ENCODE measurements around the gene HOXB8.

HOXB8 gene

GRCh38 chr17:48597778-48598631 lies 17.1 kb downstream of the HOXB8 start:
- TF ChIP-seq CTCF (IDR thresholded peaks at IDR 0.05; ENCODE audit: borderline replicate concordance, control extremely low read depth, extremely low read depth, insufficient read depth, missing control alignments): no peak
- in situ Hi-C loops (cut with MboI; ENCODE audit: low sequenced_read_pairs, unreplicated experiment): no loop called here
- DNase-seq (ENCODE audit: low spot score): peak; percentile 74

GRCh38 chr17:48597528-48597777 lies 17.6 kb downstream of the HOXB8 start:
- no peak for TF ChIP-seq CTCF (IDR thresholded peaks at IDR 0.05; ENCODE audit: borderline replicate concordance, control extremely low read depth, extremely low read depth, insufficient read depth, missing control alignments)
- DNase-seq (ENCODE audit: low spot score): no peak
- in situ Hi-C loops (cut with MboI; ENCODE audit: low sequenced_read_pairs, unreplicated experiment): no loop called here

- in situ Hi-C loops (cut with MboI; ENCODE audit: low sequenced_read_pairs, unreplicated experiment): no loop called here
- no peak for DNase-seq (ENCODE audit: low spot score)
- no peak for TF ChIP-seq CTCF (IDR thresholded peaks at IDR 0.05; ENCODE audit: borderline replicate concordance, control extremely low read depth, extremely low read depth, insufficient read depth, missing control alignments)
Observed at GRCh38 chr17:48596735-48597527, 18.2 kb downstream of the HOXB8 start.

DNA sequence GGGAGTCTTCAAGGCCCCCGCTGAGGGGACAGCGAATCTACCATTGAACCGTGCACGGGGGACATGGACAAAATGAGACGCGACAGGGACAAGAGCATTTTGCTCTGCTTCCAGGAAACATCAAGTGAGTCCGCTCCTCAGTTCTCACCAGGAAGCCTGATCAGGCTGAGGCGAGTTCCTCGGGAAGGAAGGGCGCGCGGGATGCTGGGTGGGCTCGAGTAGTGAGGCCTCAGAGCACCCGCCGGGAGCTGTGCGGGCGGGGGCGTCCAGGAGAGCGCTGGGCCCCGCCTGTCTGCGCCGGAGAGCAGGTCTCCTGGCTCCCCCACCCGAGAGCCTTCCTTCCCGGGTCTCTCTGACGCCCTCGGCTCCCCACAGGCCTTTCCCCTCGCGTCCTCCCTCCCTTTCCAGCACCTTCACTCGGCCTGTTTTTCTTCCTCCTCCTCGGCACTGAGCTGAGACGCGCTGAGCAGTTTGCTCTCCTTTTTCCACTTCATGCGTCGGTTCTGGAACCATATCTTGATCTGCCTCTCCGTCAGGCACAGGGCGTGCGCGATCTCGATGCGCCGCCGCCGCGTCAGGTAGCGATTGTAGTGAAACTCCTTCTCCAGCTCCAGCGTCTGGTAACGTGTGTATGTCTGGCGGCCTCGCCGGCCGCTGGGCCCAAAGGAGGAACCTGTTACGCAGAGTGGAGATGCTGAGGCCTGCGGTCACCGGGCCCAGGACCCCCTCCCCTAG lies 18.9 kb downstream of the HOXB8 start:
- TF ChIP-seq CTCF (IDR thresholded peaks at IDR 0.05; ENCODE audit: borderline replicate concordance, control extremely low read depth, extremely low read depth, insufficient read depth, missing control alignments): no peak
- no peak for DNase-seq (ENCODE audit: low spot score)
- in situ Hi-C loops (cut with MboI; ENCODE audit: low sequenced_read_pairs, unreplicated experiment): no loop called here

GRCh38 chr17:48595278-48595999 lies 19.7 kb downstream of the HOXB8 start:
- no peak for TF ChIP-seq CTCF (IDR thresholded peaks at IDR 0.05; ENCODE audit: borderline replicate concordance, control extremely low read depth, extremely low read depth, insufficient read depth, missing control alignments)
- in situ Hi-C loops (cut with MboI; ENCODE audit: low sequenced_read_pairs, unreplicated experiment): no loop called here
- no peak for DNase-seq (ENCODE audit: low spot score)

Measured in GM13976 (cell line).